K562 (cell line): ENCODE results near the gene PUSL1.

Experiments used
- CBFB ChIP-seq: sonication (generic); formaldehyde crosslinking; IDR thresholded peaks from 2 replicates; pipeline ENCODE4 v1.4.0; 2020; ENCODE audit warnings: mild to moderate bottlenecking, missing genetic modification reagents
- FOXM1 ChIP-seq, 2 experiments: fragments of 450-650 bp in 1 of 2; sonication (generic) in 1 of 2; formaldehyde crosslinking in 1 of 2; IDR thresholded peaks; 2 replicates each; pipeline versions ENCODE4 v1.6.1 to v1.9.0; 2017 to 2022; ENCODE audit warnings: low read depth in 2 of 2, mild to moderate bottlenecking in 2 of 2, missing genetic modification reagents in 1 of 2, moderate library complexity in 1 of 2
- JUN ChIP-seq, 2 experiments: sonication (generic) in 1 of 2; formaldehyde crosslinking in 1 of 2; IDR thresholded peaks; 2 replicates each; pipeline versions ENCODE4 v1.6.1 to v1.8.0; 2012 to 2022; ENCODE audit warnings: borderline replicate concordance in 2 of 2, mild to moderate bottlenecking in 2 of 2, improper control_type of control experiment in 1 of 2, low read depth in 1 of 2, low read length in 1 of 2, missing genetic modification reagents in 1 of 2
- SP1 ChIP-seq: sonication (generic); formaldehyde crosslinking; IDR thresholded peaks from 2 replicates; pipeline ENCODE4 v1.8.1; 2022; ENCODE audit warnings: mild to moderate bottlenecking, missing genetic modification reagents
- YY1 ChIP-seq, 3 experiments: IDR thresholded peaks; 2 replicates each; pipeline ENCODE4 v1.6.1; 2011; ENCODE audit warnings: low read length in 2 of 3, mild to moderate bottlenecking in 2 of 3, moderate library complexity in 2 of 3, borderline replicate concordance in 1 of 3, control low read depth in 1 of 3, low read depth in 1 of 3; ENCODE audit not compliant: insufficient read depth in 3 of 3, insufficient replicate concordance in 2 of 3, control insufficient read depth in 1 of 3, insufficient read length in 1 of 3; ENCODE audit errors: extremely low read depth in 1 of 3

- TF ChIP-seq YY1 (IDR thresholded peaks at IDR 0.05; ENCODE audit: borderline replicate concordance in 1 of 3, control insufficient read depth in 1 of 3, extremely low read depth in 1 of 3, insufficient read depth in 3 of 3, insufficient read length in 1 of 3, insufficient replicate concordance in 2 of 3, low read depth in 1 of 3, low read length in 2 of 3), result no peak
- no peak for TF ChIP-seq JUN (IDR thresholded peaks at IDR 0.05; ENCODE audit: borderline replicate concordance, low read depth, low read length)
- no peak for TF ChIP-seq JUN (CRISPR knock-in tag; IDR thresholded peaks at IDR 0.05; ENCODE audit: borderline replicate concordance)
- no peak for TF ChIP-seq CBFB (CRISPR knock-in tag)
- TF ChIP-seq SP1 (CRISPR knock-in tag), result no peak
- TF ChIP-seq FOXM1 (IDR thresholded peaks at IDR 0.05; ENCODE audit: low read depth), result no peak
- no peak for TF ChIP-seq FOXM1 (CRISPR knock-in tag; IDR thresholded peaks at IDR 0.05; ENCODE audit: low read depth)
Measured at GRCh38 chr1:1332031-1332755, 23.8 kb downstream of the PUSL1 start.
